Neuronal stem cell (in vitro differentiated cells): Measurements from ENCODE around the gene KIAA0232.
A peak's percentile ranks its signal among the peaks of the same experiment; 100 is the strongest.
"Not testable (repeated sequence)": the region's sequence is repeated elsewhere in the genome, so short reads cannot be mapped to it uniquely, and the experiment has no call there.

ENCODE experiments used
- DNase-seq: peaks from one replicate; pipeline ENCODE4 v3.0.0-alpha.2; 2013; ENCODE audit warnings: low spot score
- H2AFZ ChIP-seq: one replicate; pipeline ENCODE4 v1.6.1; 2013; ENCODE audit warnings: mild to moderate bottlenecking, low read length, inconsistent platforms
- H2AK5ac ChIP-seq: 2 replicates; pipeline ENCODE4 v1.6.1; 2013; ENCODE audit warnings: low read depth, mild to moderate bottlenecking, inconsistent platforms, low read length, moderate library complexity, mixed read lengths
- H2BK120ac ChIP-seq: 2 replicates; pipeline ENCODE4 v1.6.1; 2013; ENCODE audit warnings: low read depth, mild to moderate bottlenecking, inconsistent platforms, low read length, moderate library complexity, mixed read lengths
- H2BK12ac ChIP-seq: one replicate; pipeline ENCODE4 v1.6.1; 2013; ENCODE audit warnings: low read length, inconsistent platforms
- H2BK15ac ChIP-seq: 2 replicates; pipeline ENCODE4 v1.6.1; 2013; ENCODE audit warnings: mild to moderate bottlenecking, low read length, inconsistent platforms, mixed read lengths
- H2BK5ac ChIP-seq: one replicate; pipeline ENCODE4 v1.6.1; 2013; ENCODE audit warnings: inconsistent platforms, mild to moderate bottlenecking, low read length, moderate library complexity
- H3K14ac ChIP-seq: one replicate; pipeline ENCODE4 v1.6.1; 2013; ENCODE audit warnings: low read length, inconsistent platforms
- H3K18ac ChIP-seq: 2 replicates; pipeline ENCODE4 v1.6.1; 2013; ENCODE audit warnings: low read length, inconsistent platforms
- H3K23ac ChIP-seq: 2 replicates; pipeline ENCODE4 v1.6.1; 2013; ENCODE audit warnings: low read depth, mild to moderate bottlenecking, mixed read lengths, low read length, inconsistent platforms; ENCODE audit not compliant: poor library complexity
- H3K27ac ChIP-seq: replicated peaks from 3 replicates; pipeline ENCODE4 v1.5.1; 2013; ENCODE audit warnings: low read length, inconsistent platforms
- H3K27me3 ChIP-seq, 3 experiments: 2 replicates each; pipeline ENCODE4 v1.6.1; 2013; ENCODE audit warnings: low read length in 3 of 3, mild to moderate bottlenecking in 2 of 3, inconsistent platforms in 1 of 3, low read depth in 1 of 3, mixed read lengths in 1 of 3, moderate library complexity in 1 of 3; ENCODE audit not compliant: control insufficient read depth in 3 of 3, insufficient read depth in 3 of 3
- H3K36me3 ChIP-seq, 2 donors: replicated peaks in 1 of 2; 2 replicates each; pipeline ENCODE4 v1.6.1; 2013; ENCODE audit warnings: low read length in 2 of 2; ENCODE audit not compliant: control insufficient read depth in 2 of 2, insufficient read depth in 2 of 2
- H3K4ac ChIP-seq: 2 replicates; pipeline ENCODE4 v1.6.1; 2013; ENCODE audit warnings: inconsistent platforms, mild to moderate bottlenecking, low read length, moderate library complexity
- H3K4me1 ChIP-seq, 2 donors: 1 replicate in 1 of 2; 2 replicates in 1 of 2; pipeline ENCODE4 v1.6.1; 2013; ENCODE audit warnings: low read length in 2 of 2, low read depth in 1 of 2; ENCODE audit not compliant: control insufficient read depth in 2 of 2, insufficient read depth in 1 of 2
- H3K4me2 ChIP-seq: one replicate; pipeline ENCODE4 v1.6.1; 2013; ENCODE audit warnings: mild to moderate bottlenecking, low read length, inconsistent platforms; ENCODE audit not compliant: insufficient read depth, poor library complexity, severe bottlenecking
- H3K4me3 ChIP-seq, 2 donors: 2 replicates each; pipeline ENCODE4 v1.5.1; 2013; ENCODE audit warnings: low read length in 2 of 2, mild to moderate bottlenecking in 2 of 2, inconsistent platforms in 1 of 2, moderate library complexity in 1 of 2
- H3K79me1 ChIP-seq: one replicate; pipeline ENCODE4 v1.6.1; 2013; ENCODE audit warnings: low read depth, mild to moderate bottlenecking, inconsistent platforms, low read length, moderate library complexity
- H3K9ac ChIP-seq: one replicate; pipeline ENCODE4 v1.6.1; 2013; ENCODE audit warnings: mild to moderate bottlenecking, low read depth, low read length, inconsistent platforms; ENCODE audit not compliant: poor library complexity
- H3K9me3 ChIP-seq, 2 donors: replicated peaks in 1 of 2; 2 replicates each; pipeline versions ENCODE3 to v1.6.1; 2013; ENCODE audit warnings: low read length in 2 of 2, mild to moderate bottlenecking in 2 of 2, inconsistent platforms in 1 of 2, low read depth in 1 of 2, mixed read lengths in 1 of 2, moderate library complexity in 1 of 2; ENCODE audit not compliant: control insufficient read depth in 2 of 2, insufficient read depth in 1 of 2
- H4K8ac ChIP-seq: one replicate; pipeline ENCODE4 v1.6.1; 2013; ENCODE audit warnings: low read depth, mild to moderate bottlenecking, inconsistent platforms, low read length, moderate library complexity
- H4K91ac ChIP-seq: one replicate; pipeline ENCODE4 v1.6.1; 2013; ENCODE audit warnings: low read length, low read depth, mild to moderate bottlenecking, inconsistent platforms; ENCODE audit not compliant: poor library complexity
- WGBS, 2 donors: extraction: QIAGEN DNeasy Blood & Tissue Kit; methylation state at CpG; one replicate each; pipeline ENCODE4 v1.1.7; 2013; ENCODE audit warnings: missing lambda C conversion rate in 2 of 2, mixed read lengths in 1 of 2; ENCODE audit not compliant: insufficient read length in 2 of 2, insufficient replicate concordance in 1 of 2; ENCODE audit errors: extremely low coverage in 2 of 2; 5-methylcytosine and 5-hydroxymethylcytosine counted together

KIAA0232 gene

GRCh38 chr4:6889736-6890324 is 107.3 kb downstream of the KIAA0232 start:
- Histone ChIP-seq H3K36me3 (no peaks in the 10 kb centered on the region), H2AFZ (no peak overlapping the region), H2BK120ac (no peak overlapping the region), H3K18ac (peak overlapping the region; percentile 27), H2AK5ac (no peak overlapping the region), H4K8ac (no peak overlapping the region), H4K91ac (no peak overlapping the region), H3K27me3 (no peaks in the 10 kb centered on the region), H3K4me2 (no peak overlapping the region), H3K14ac (no peak overlapping the region), H3K4me1 (peaks cover 9 to 18% of the 10 kb centered on the region in 2 donors), H2BK12ac (no peak overlapping the region), H3K79me1 (no peaks in the 10 kb centered on the region), H3K4me3 (no peak overlapping the region), H3K4ac (no peak overlapping the region), H3K9ac (no peak overlapping the region), H2BK15ac (no peak overlapping the region), H3K23ac (no peak overlapping the region), H3K27ac (no peak overlapping the region), H2BK5ac (no peak overlapping the region), H3K9me3 (peaks cover 6 to 7% of the 10 kb centered on the region in 2 donors)
- no peak for DNase-seq
- WGBS, 2 donors: no CpG with 5 or more reads among the region's 15 CpGs

- no peaks in the 10 kb centered on the region for H3K27me3 ChIP-seq
- no peak for DNase-seq
- H3K79me1 ChIP-seq: no peaks in the 10 kb centered on the region
- H3K4me3 ChIP-seq: no peak overlapping the region
- H2BK12ac ChIP-seq: no peak overlapping the region
- H2AFZ ChIP-seq: no peak overlapping the region
- no peak overlapping the region for H2BK120ac ChIP-seq
- H4K91ac ChIP-seq: no peak overlapping the region
- H3K14ac ChIP-seq: no peak overlapping the region
- H3K18ac ChIP-seq: no peak overlapping the region
- H4K8ac ChIP-seq: no peak overlapping the region
- no peak overlapping the region for H2BK5ac ChIP-seq
- no peak overlapping the region for H3K4ac ChIP-seq
- WGBS, 2 donors: no CpG with 5 or more reads among the region's 3 CpGs
- H2AK5ac ChIP-seq: no peak overlapping the region
- no peaks in the 10 kb centered on the region for H3K36me3 ChIP-seq
- H3K9ac ChIP-seq: no peak overlapping the region
- H3K23ac ChIP-seq: no peak overlapping the region
- no peak overlapping the region for H3K4me2 ChIP-seq
- H3K4me1 ChIP-seq: peaks cover 9 to 18% of the 10 kb centered on the region in 2 donors
- no peak overlapping the region for H3K27ac ChIP-seq
- H2BK15ac ChIP-seq: no peak overlapping the region
- peaks cover 6 to 7% of the 10 kb centered on the region in 2 donors for H3K9me3 ChIP-seq
Measured at GRCh38 chr4:6890358-6890757, 107.8 kb downstream of the KIAA0232 start.

DNA sequence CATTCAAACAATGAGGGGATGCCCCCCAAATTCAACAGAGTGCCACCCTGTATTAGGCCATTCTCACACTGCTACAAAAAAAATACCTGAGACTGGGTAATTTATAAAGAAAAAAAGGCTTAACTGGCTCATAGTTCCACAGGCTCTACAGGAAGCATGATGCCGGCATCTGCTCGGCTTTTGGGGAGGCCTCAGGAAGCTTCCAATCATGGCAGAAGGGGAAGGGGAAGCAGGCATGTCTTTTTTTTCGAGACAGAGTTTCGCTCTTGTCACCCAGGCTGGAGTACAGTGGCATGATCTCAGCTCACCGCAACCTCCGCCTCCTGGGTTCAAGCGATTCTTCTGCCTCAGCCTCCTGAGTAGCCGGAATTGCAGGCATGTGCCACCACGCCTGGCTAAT is 108.4 kb downstream of the KIAA0232 start:
- H3K27ac ChIP-seq, H2BK15ac ChIP-seq, H2BK120ac ChIP-seq, H3K23ac ChIP-seq, H3K79me1 ChIP-seq, H4K8ac ChIP-seq, H3K9me3 ChIP-seq, H3K4ac ChIP-seq, H3K18ac ChIP-seq, H3K36me3 ChIP-seq, H3K27me3 ChIP-seq, H3K14ac ChIP-seq, H3K4me3 ChIP-seq, H4K91ac ChIP-seq, H2AK5ac ChIP-seq, DNase-seq, H2BK12ac ChIP-seq, H3K9ac ChIP-seq, H2AFZ ChIP-seq, H3K4me2 ChIP-seq, H2BK5ac ChIP-seq: not testable (repeated sequence)
- WGBS, 2 donors: no CpG with 5 or more reads among the region's 9 CpGs
- H3K4me1 ChIP-seq: peaks cover 8 to 18% of the 10 kb centered on the region in 2 donors

- no peak overlapping the region for H3K23ac ChIP-seq
- no peaks in the 10 kb centered on the region for H3K79me1 ChIP-seq
- H3K4me1 ChIP-seq: peaks cover 7 to 18% of the 10 kb centered on the region in 2 donors
- H2BK5ac ChIP-seq: peak overlapping the region; percentile 46
- H4K8ac ChIP-seq: no peak overlapping the region
- H3K14ac ChIP-seq: peak overlapping the region; percentile 33
- no peak overlapping the region for H2BK15ac ChIP-seq
- no peak overlapping the region for H2AK5ac ChIP-seq
- H3K4me3 ChIP-seq: no peak overlapping the region
- H4K91ac ChIP-seq: no peak overlapping the region
- WGBS, 2 donors: no CpG with 5 or more reads among the region's 10 CpGs
- no peak for DNase-seq
- no peak overlapping the region for H2BK12ac ChIP-seq
- no peak overlapping the region for H3K18ac ChIP-seq
- no peak overlapping the region for H3K9ac ChIP-seq
- no peak overlapping the region for H3K27ac ChIP-seq
- H2AFZ ChIP-seq: peak overlapping the region; percentile 42
- H3K27me3 ChIP-seq: no peaks in the 10 kb centered on the region
- peak overlapping the region; percentile 75 for H2BK120ac ChIP-seq
- no peak overlapping the region for H3K4me2 ChIP-seq
- peaks cover 6 to 7% of the 10 kb centered on the region in 2 donors for H3K9me3 ChIP-seq
- no peaks in the 10 kb centered on the region for H3K36me3 ChIP-seq
- no peak overlapping the region for H3K4ac ChIP-seq
Measured at GRCh38 chr4:6891436-6892170, 109.1 kb downstream of the KIAA0232 start.
